HEK293 (cell line): ENCODE data around the gene PALD1.

Experiments used
- CTCF ChIA-PET: fragments of 350-600 bp; formaldehyde crosslinking; extraction: SDS; loops from one replicate; lab custom pipeline; 2021; ENCODE audit warnings: antibody characterized with exemption; lab: Yijun Ruan, JAX
- POLR2A ChIA-PET: fragments of 300-600 bp; formaldehyde crosslinking; extraction: SDS; loops from one replicate; lab custom pipeline; 2020; ENCODE audit warnings: antibody characterized with exemption, inconsistent platforms; lab: Yijun Ruan, JAX
- H3K27ac ChIP-seq: fragments of 200-500 bp; sonication (Bioruptor generic); 2 replicates; pipeline ENCODE4 v1.5.1; 2014; ENCODE audit warnings: low read depth, low read length, control low read depth, inconsistent platforms; ENCODE audit errors: extremely low read depth
- H3K36me3 ChIP-seq, 2 experiments: fragments of 200-500 bp in 1 of 2; sonication (Bioruptor generic) in 1 of 2; 1 replicate in 1 of 2; 2 replicates in 1 of 2; pipeline ENCODE4 v1.5.1; 2014 to 2017; ENCODE audit warnings: inconsistent platforms in 2 of 2, low read length in 2 of 2; ENCODE audit not compliant: control insufficient read depth in 2 of 2, insufficient read depth in 1 of 2
- H3K4me1 ChIP-seq: fragments of 200-500 bp; sonication (Bioruptor generic); 2 replicates; pipeline ENCODE4 v1.5.1; 2014; ENCODE audit warnings: mild to moderate bottlenecking, low read length, inconsistent platforms; ENCODE audit not compliant: control insufficient read depth, insufficient read depth
- H3K4me3 ChIP-seq: 2 replicates; pipeline ENCODE4 v1.5.1; 2011; ENCODE audit warnings: low read depth, mild to moderate bottlenecking, control low read depth, low read length, moderate library complexity
- H3K9me3 ChIP-seq: fragments of 200-500 bp; sonication (Bioruptor generic); 2 replicates; pipeline ENCODE4 v1.5.1; 2014; ENCODE audit warnings: low read depth, low read length, inconsistent platforms; ENCODE audit not compliant: control insufficient read depth, insufficient read depth
- EGR2 ChIP-seq: fragments of 450-650 bp; formaldehyde crosslinking; IDR thresholded peaks from 2 replicates; pipeline ENCODE4 v1.5.1; 2016; ENCODE audit warnings: low read depth, missing biosample characterization, missing genetic modification characterization
- ELK4 ChIP-seq: IDR thresholded peaks from 2 replicates; pipeline ENCODE4 v1.6.1; 2011; ENCODE audit warnings: mild to moderate bottlenecking, low read depth, low read length, borderline replicate concordance
- OVOL3 ChIP-seq: fragments of 450-650 bp; formaldehyde crosslinking; IDR thresholded peaks from 2 replicates; pipeline ENCODE4 v1.5.1; 2016; ENCODE audit warnings: missing biosample characterization, missing genetic modification characterization
- SP2 ChIP-seq: fragments of 450-650 bp; formaldehyde crosslinking; IDR thresholded peaks from 2 replicates; pipeline ENCODE4 v1.5.1; 2016; ENCODE audit warnings: missing biosample characterization, missing genetic modification characterization
- TCF7L2 ChIP-seq: IDR thresholded peaks from 2 replicates; pipeline ENCODE4 v1.6.1; 2011; ENCODE audit warnings: low read depth, mild to moderate bottlenecking, inconsistent platforms, low read length, moderate library complexity, borderline replicate concordance
- TSHZ1 ChIP-seq: fragments of 450-650 bp; formaldehyde crosslinking; IDR thresholded peaks from 2 replicates; pipeline ENCODE4 v1.5.1; 2016; ENCODE audit warnings: missing biosample characterization, missing genetic modification characterization, borderline replicate concordance
- ZFP3 ChIP-seq: fragments of 450-650 bp; formaldehyde crosslinking; IDR thresholded peaks from 2 replicates; pipeline ENCODE4 v1.5.1; 2016; ENCODE audit warnings: low read depth, missing biosample characterization, missing genetic modification characterization
- ZFP37 ChIP-seq: fragments of 450-650 bp; formaldehyde crosslinking; IDR thresholded peaks from 2 replicates; pipeline ENCODE4 v1.5.1; 2016; ENCODE audit warnings: missing biosample characterization, missing genetic modification characterization
- ZFP69B ChIP-seq: fragments of 450-650 bp; formaldehyde crosslinking; IDR thresholded peaks from 2 replicates; pipeline ENCODE4 v1.5.1; 2016; ENCODE audit warnings: missing biosample characterization, missing genetic modification characterization
- ZNF10 ChIP-seq: fragments of 450-650 bp; formaldehyde crosslinking; IDR thresholded peaks from 2 replicates; pipeline ENCODE4 v1.5.1; 2017; ENCODE audit warnings: missing biosample characterization, missing genetic modification characterization
- ZNF133 ChIP-seq: fragments of 450-650 bp; formaldehyde crosslinking; IDR thresholded peaks from 2 replicates; pipeline ENCODE4 v1.5.1; 2016; ENCODE audit warnings: missing biosample characterization, missing genetic modification characterization
- ZNF138 ChIP-seq: fragments of 450-650 bp; formaldehyde crosslinking; IDR thresholded peaks from 2 replicates; pipeline ENCODE4 v1.5.1; 2016; ENCODE audit warnings: missing biosample characterization, missing genetic modification characterization, borderline replicate concordance
- ZNF155 ChIP-seq: fragments of 450-650 bp; formaldehyde crosslinking; IDR thresholded peaks from 2 replicates; pipeline ENCODE4 v1.5.1; 2016; ENCODE audit warnings: missing biosample characterization, missing genetic modification characterization
- ZNF211 ChIP-seq: fragments of 450-650 bp; formaldehyde crosslinking; IDR thresholded peaks from 2 replicates; pipeline ENCODE4 v1.5.1; 2016; ENCODE audit warnings: low read depth, missing biosample characterization, missing genetic modification characterization
- ZNF23 ChIP-seq: fragments of 450-650 bp; formaldehyde crosslinking; IDR thresholded peaks from 2 replicates; pipeline ENCODE4 v1.5.1; 2016; ENCODE audit warnings: missing biosample characterization, missing genetic modification characterization, borderline replicate concordance
- ZNF266 ChIP-seq: fragments of 450-650 bp; formaldehyde crosslinking; IDR thresholded peaks from 2 replicates; pipeline ENCODE4 v1.5.1; 2016; ENCODE audit warnings: missing biosample characterization, missing genetic modification characterization, low read depth
- ZNF292 ChIP-seq: fragments of 450-650 bp; formaldehyde crosslinking; IDR thresholded peaks from 2 replicates; pipeline ENCODE4 v1.5.1; 2016; ENCODE audit warnings: low read depth, missing biosample characterization, missing genetic modification characterization, borderline replicate concordance
- ZNF416 ChIP-seq: fragments of 450-650 bp; formaldehyde crosslinking; IDR thresholded peaks from 2 replicates; pipeline ENCODE4 v1.5.1; 2016; ENCODE audit warnings: missing biosample characterization, missing genetic modification characterization
- ZNF561 ChIP-seq: fragments of 450-650 bp; IDR thresholded peaks from 2 replicates; pipeline ENCODE4 v1.5.1; 2018; ENCODE audit warnings: missing biosample characterization, missing genetic modification characterization, borderline replicate concordance
- ZNF654 ChIP-seq: fragments of 450-650 bp; formaldehyde crosslinking; IDR thresholded peaks from 2 replicates; pipeline ENCODE4 v1.5.1; 2016; ENCODE audit warnings: low read depth, missing biosample characterization, missing genetic modification characterization
- ZNF692 ChIP-seq: fragments of 450-650 bp; formaldehyde crosslinking; IDR thresholded peaks from 2 replicates; pipeline ENCODE4 v1.5.1; 2016; ENCODE audit warnings: missing biosample characterization, missing genetic modification characterization
- ZNF785 ChIP-seq: fragments of 450-650 bp; formaldehyde crosslinking; IDR thresholded peaks from 2 replicates; pipeline ENCODE4 v1.5.1; 2016; ENCODE audit warnings: missing biosample characterization, missing genetic modification characterization
- ZNF843 ChIP-seq: fragments of 450-650 bp; formaldehyde crosslinking; IDR thresholded peaks from 2 replicates; pipeline ENCODE4 v1.5.1; 2016; ENCODE audit warnings: missing biosample characterization, missing genetic modification characterization
- TF ChIP-seq, protein P1 (sequence below): fragments of 450-650 bp; IDR thresholded peaks from 2 replicates; pipeline ENCODE4 v1.5.1; 2018; ENCODE audit warnings: missing biosample characterization, mild to moderate bottlenecking, missing genetic modification characterization
- TF ChIP-seq, protein P2 (sequence below): fragments of 450-650 bp; formaldehyde crosslinking; IDR thresholded peaks from 2 replicates; pipeline ENCODE4 v1.5.1; 2017; ENCODE audit warnings: missing biosample characterization, missing genetic modification characterization

The PALD1 gene

GRCh38 chr10:70500368-70500767 lies 21.8 kb downstream of the PALD1 start (continued):
- TF ChIP-seq TSHZ1 (tag by site-specific recombination) (no peak), ZFP3 (tag by site-specific recombination) (no peak), ZNF133 (tag by site-specific recombination) (no peak), ZNF138 (tag by site-specific recombination) (no peak), ZNF292 (tag by site-specific recombination) (no peak), ZFP37 (tag by site-specific recombination) (no peak), ZNF785 (tag by site-specific recombination) (no peak), TCF7L2 (no peak), ZNF155 (tag by site-specific recombination) (no peak), ZNF211 (tag by site-specific recombination) (no peak), ZNF23 (tag by site-specific recombination) (no peak), ZNF10 (tag by site-specific recombination) (no peak), EGR2 (tag by site-specific recombination) (no peak)
- TF ChIP-seq, protein P1, sequence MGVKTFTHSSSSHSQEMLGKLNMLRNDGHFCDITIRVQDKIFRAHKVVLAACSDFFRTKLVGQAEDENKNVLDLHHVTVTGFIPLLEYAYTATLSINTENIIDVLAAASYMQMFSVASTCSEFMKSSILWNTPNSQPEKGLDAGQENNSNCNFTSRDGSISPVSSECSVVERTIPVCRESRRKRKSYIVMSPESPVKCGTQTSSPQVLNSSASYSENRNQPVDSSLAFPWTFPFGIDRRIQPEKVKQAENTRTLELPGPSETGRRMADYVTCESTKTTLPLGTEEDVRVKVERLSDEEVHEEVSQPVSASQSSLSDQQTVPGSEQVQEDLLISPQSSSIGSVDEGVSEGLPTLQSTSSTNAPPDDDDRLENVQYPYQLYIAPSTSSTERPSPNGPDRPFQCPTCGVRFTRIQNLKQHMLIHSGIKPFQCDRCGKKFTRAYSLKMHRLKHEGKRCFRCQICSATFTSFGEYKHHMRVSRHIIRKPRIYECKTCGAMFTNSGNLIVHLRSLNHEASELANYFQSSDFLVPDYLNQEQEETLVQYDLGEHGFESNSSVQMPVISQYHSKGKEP (tag by site-specific recombination) = no peak

DNA sequence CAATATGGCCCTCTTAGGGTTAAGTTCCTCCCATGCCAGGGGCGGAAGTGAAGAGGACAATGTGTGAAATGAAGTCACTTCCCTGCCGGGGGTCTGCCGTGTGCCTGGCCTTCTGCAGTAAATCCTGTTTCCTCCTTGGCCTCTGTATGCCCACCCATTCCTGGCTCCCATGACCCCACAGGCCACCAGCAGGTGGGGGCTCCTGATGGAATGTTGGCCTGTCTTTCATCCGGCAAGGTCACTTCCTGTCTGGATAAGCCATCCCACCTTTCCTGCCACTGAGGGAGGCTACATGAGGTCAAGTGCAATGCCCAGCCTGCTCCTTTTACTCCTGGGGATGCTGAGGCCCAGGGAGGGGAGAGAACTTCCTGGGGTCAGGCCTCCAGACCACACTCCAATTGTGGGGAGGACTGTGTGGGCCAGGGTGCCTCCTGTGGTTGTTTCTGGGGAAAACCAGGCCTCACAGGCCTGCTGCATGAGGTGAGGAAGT lies 22.3 kb downstream of the PALD1 start:
- POLR2A ChIA-PET = no interaction called here
- Histone ChIP-seq H3K9me3 (no peaks in the 10 kb centered on the region), H3K4me3 (no peak overlapping the region), H3K36me3 (peaks cover 3 to 5% of the 10 kb centered on the region in 2 experiments; a peak in 2 of 3 replicates), H3K27ac (no peak overlapping the region), H3K4me1 (no peaks in the 10 kb centered on the region)
- TF ChIP-seq ZNF654 (no peak), SP2 (0 out of 2 replicates have a peak, but pooled peaks have one; percentile 15)
- CTCF ChIA-PET = interaction anchor here (1.1 kb wide), 1 partner anchor 40 kb away, joined by 6 read pairs; no protein-coding TSS in a partner anchor

GRCh38 chr10:70502406-70502805 lies 23.8 kb downstream of the PALD1 start:
- CTCF ChIA-PET = interaction anchor here (0.6 kb wide), 1 partner anchor 375 kb away, joined by 3 read pairs; no protein-coding TSS in a partner anchor
- H3K4me1 ChIP-seq = no peaks in the 10 kb centered on the region
- POLR2A ChIA-PET = interaction anchor here (0.7 kb wide), 1 partner anchor 7 kb away, joined by 3 read pairs; no protein-coding TSS in a partner anchor
- TF ChIP-seq, protein P2, sequence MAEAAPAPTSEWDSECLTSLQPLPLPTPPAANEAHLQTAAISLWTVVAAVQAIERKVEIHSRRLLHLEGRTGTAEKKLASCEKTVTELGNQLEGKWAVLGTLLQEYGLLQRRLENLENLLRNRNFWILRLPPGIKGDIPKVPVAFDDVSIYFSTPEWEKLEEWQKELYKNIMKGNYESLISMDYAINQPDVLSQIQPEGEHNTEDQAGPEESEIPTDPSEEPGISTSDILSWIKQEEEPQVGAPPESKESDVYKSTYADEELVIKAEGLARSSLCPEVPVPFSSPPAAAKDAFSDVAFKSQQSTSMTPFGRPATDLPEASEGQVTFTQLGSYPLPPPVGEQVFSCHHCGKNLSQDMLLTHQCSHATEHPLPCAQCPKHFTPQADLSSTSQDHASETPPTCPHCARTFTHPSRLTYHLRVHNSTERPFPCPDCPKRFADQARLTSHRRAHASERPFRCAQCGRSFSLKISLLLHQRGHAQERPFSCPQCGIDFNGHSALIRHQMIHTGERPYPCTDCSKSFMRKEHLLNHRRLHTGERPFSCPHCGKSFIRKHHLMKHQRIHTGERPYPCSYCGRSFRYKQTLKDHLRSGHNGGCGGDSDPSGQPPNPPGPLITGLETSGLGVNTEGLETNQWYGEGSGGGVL (tag by site-specific recombination) = no peak
- no peak for TF ChIP-seq OVOL3 (tag by site-specific recombination)
- no peak for TF ChIP-seq ZNF692 (tag by site-specific recombination)
- no peak for TF ChIP-seq ZNF266 (tag by site-specific recombination)
- no peak for TF ChIP-seq ZNF561
- TF ChIP-seq ZNF843 (tag by site-specific recombination) = no peak
- no peak for TF ChIP-seq ZFP69B (tag by site-specific recombination)
- no peak for TF ChIP-seq ZNF416 (tag by site-specific recombination)
- no peak for TF ChIP-seq ELK4
- TF ChIP-seq, all 188 proteins: peak for 0
- Histone ChIP-seq H3K36me3 (peaks cover 3 to 5% of the 10 kb centered on the region in 2 experiments; a peak in 2 of 3 replicates), H3K4me3 (no peak overlapping the region), H3K27ac (no peak overlapping the region), H3K9me3 (no peaks in the 10 kb centered on the region)
